A549 (cell line): ENCODE data around the gene STAB2.

Source experiments
- CTCF ChIP-seq: fragments of >200 bp; sonication (Bioruptor Twin); formaldehyde crosslinking; IDR thresholded peaks from 3 replicates; pipeline ENCODE4 v1.5.1; 2016
- EHMT2 ChIP-seq: fragments of 200-600 bp; sonication (generic); IDR thresholded peaks from 2 replicates; pipeline ENCODE4 v1.6.1; 2016; ENCODE audit warnings: antibody characterized with exemption, low read depth, mild to moderate bottlenecking, moderate library complexity
- EP300 ChIP-seq, 2 experiments: fragments of >200 bp; sonication (Bioruptor Twin); formaldehyde crosslinking; IDR thresholded peaks; 2 replicates in 1 of 2; 3 replicates in 1 of 2; pipeline ENCODE4 v1.6.1; 2016 to 2017
- HOXA7 ChIP-seq: fragments of 250-450 bp; sonication (Bioruptor Pico); IDR thresholded peaks from 2 replicates; pipeline ENCODE4 v1.5.0; 2020; ENCODE audit warnings: mild to moderate bottlenecking, moderate library complexity
- JUN ChIP-seq, 2 experiments: fragments of >200 bp; sonication (Bioruptor Twin); formaldehyde crosslinking; IDR thresholded peaks; 2 replicates in 1 of 2; 3 replicates in 1 of 2; pipeline ENCODE4 v1.6.1; 2016 to 2017
- JUNB ChIP-seq: fragments of >200 bp; sonication (Bioruptor Twin); formaldehyde crosslinking; IDR thresholded peaks from 2 replicates; pipeline ENCODE4 v1.6.1; 2016
- NFE2L2 ChIP-seq: fragments of 150-350 bp; conservative IDR thresholded peaks from 2 replicates; pipeline ENCODE4 v1.6.1; 2014; ENCODE audit warnings: low read length
- NR3C1 ChIP-seq: fragments of >200 bp; sonication (Bioruptor Twin); formaldehyde crosslinking; IDR thresholded peaks from 3 replicates; pipeline ENCODE4 v1.6.1; 2017
- POLR2A ChIP-seq: IDR thresholded peaks from 2 replicates; pipeline ENCODE4 v1.6.1; 2012; ENCODE audit warnings: mild to moderate bottlenecking, low read length
- POLR2AphosphoS2 ChIP-seq: conservative IDR thresholded peaks from 2 replicates; pipeline ENCODE4 v1.6.1; 2012; ENCODE audit warnings: low read length, improper control_type of control experiment, inconsistent platforms
- TF ChIP-seq, protein P1 (sequence below): fragments of 450-650 bp; IDR thresholded peaks from 2 replicates; pipeline ENCODE4 v1.6.1; 2014; ENCODE audit warnings: antibody characterized with exemption
- TF ChIP-seq, protein P2 (sequence below): IDR thresholded peaks from 2 replicates; pipeline ENCODE4 v1.6.1; 2012
- TF ChIP-seq, protein P3 (sequence below): fragments of 200-600 bp; sonication (generic); IDR thresholded peaks from 2 replicates; pipeline ENCODE4 v1.6.1; 2016; ENCODE audit warnings: antibody characterized with exemption, mild to moderate bottlenecking, moderate library complexity

DNA sequence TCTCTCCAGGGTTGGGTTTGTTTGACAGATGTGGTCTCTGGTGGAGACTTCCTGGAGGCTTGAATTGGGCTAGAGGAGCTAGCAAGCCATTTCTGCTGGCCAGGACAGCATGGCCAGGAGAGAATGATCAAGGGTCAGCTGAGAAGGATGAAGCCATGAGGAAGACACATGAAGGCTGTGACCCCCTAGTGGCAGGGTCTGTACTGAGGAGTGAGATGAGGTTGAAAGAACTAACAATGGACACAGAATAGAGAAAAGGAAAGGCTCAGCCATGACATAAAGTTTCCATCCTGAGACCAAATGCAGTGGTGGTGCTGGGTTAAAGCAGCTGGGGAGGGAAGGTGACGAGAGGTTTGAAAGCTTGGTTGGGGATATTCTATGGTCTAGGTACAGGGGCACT lies 164.1 kb downstream of the STAB2 start:
- TF ChIP-seq CTCF (peak; percentile 13; the same call in 1 of the 3 replicates), POLR2A (no peak), JUN (IDR thresholded peaks at IDR 0.05) (no peak), EHMT2 (no peak), NR3C1 (no peak), NFE2L2 (no peak), EP300 (IDR thresholded peaks at IDR 0.05) (no peak), POLR2AphosphoS2 (no peak), HOXA7 (CRISPR knock-in tag) (no peak), JUNB (no peak)
- TF ChIP-seq, protein P1, sequence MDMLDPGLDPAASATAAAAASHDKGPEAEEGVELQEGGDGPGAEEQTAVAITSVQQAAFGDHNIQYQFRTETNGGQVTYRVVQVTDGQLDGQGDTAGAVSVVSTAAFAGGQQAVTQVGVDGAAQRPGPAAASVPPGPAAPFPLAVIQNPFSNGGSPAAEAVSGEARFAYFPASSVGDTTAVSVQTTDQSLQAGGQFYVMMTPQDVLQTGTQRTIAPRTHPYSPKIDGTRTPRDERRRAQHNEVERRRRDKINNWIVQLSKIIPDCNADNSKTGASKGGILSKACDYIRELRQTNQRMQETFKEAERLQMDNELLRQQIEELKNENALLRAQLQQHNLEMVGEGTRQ: no peak
- TF ChIP-seq, protein P2, sequence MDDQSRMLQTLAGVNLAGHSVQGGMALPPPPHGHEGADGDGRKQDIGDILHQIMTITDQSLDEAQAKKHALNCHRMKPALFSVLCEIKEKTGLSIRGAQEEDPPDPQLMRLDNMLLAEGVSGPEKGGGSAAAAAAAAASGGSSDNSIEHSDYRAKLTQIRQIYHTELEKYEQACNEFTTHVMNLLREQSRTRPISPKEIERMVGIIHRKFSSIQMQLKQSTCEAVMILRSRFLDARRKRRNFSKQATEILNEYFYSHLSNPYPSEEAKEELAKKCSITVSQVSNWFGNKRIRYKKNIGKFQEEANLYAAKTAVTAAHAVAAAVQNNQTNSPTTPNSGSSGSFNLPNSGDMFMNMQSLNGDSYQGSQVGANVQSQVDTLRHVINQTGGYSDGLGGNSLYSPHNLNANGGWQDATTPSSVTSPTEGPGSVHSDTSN: no peak
- TF ChIP-seq, protein P3, sequence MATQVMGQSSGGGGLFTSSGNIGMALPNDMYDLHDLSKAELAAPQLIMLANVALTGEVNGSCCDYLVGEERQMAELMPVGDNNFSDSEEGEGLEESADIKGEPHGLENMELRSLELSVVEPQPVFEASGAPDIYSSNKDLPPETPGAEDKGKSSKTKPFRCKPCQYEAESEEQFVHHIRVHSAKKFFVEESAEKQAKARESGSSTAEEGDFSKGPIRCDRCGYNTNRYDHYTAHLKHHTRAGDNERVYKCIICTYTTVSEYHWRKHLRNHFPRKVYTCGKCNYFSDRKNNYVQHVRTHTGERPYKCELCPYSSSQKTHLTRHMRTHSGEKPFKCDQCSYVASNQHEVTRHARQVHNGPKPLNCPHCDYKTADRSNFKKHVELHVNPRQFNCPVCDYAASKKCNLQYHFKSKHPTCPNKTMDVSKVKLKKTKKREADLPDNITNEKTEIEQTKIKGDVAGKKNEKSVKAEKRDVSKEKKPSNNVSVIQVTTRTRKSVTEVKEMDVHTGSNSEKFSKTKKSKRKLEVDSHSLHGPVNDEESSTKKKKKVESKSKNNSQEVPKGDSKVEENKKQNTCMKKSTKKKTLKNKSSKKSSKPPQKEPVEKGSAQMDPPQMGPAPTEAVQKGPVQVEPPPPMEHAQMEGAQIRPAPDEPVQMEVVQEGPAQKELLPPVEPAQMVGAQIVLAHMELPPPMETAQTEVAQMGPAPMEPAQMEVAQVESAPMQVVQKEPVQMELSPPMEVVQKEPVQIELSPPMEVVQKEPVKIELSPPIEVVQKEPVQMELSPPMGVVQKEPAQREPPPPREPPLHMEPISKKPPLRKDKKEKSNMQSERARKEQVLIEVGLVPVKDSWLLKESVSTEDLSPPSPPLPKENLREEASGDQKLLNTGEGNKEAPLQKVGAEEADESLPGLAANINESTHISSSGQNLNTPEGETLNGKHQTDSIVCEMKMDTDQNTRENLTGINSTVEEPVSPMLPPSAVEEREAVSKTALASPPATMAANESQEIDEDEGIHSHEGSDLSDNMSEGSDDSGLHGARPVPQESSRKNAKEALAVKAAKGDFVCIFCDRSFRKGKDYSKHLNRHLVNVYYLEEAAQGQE: no peak
